ENCODE results near the gene TXNDC17. TPM values are rescaled to one million over a fixed set of nuclear protein-coding genes. Genes with fewer than 3 reads are reported as not detected.

TXNDC17 gene
- total and polyA plus RNA-seq, 2 of the 4 experiments (the other 2 are of a cell fraction), result 45.0 to 494 TPM

DNA sequence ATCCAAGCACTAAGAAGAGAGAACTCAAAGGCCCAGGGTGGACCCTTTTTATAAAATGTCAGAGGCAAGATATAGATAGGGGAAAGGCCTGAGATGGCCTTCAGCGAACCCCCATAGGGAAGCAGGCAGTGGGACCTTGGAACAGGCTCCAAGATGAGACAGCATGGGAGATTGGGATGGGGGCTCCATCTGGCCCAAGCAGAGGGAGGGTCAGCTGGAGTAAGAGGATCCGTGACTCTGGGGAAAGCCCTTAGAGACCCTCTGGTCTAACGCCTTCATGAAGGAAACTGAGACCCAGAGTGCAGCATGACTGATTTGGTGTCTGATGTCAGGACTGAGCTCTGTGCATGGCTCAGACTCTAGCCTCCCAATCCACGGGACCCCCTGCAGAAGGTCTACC lies 41.5 kb downstream of the TXNDC17 start:
- Histone ChIP-seq H3K36me3 (ENCODE audit: control insufficient read depth, insufficient read depth, low read length) (no peaks in the 10 kb centered on the region), H2AFZ (replicated peaks; ENCODE audit: low read length, poor library complexity) (no peak overlapping the region), H3K4me2 (ENCODE audit: low read depth, low read length) (no peak overlapping the region), H4K8ac (ENCODE audit: low read depth in 2 of 2, low read length in 2 of 2) (no peak overlapping the region), H2AK9ac (replicated peaks; ENCODE audit: low read depth, low read length, poor library complexity) (no peak overlapping the region), H3K9ac (ENCODE audit: low read depth, low read length) (no peak overlapping the region), H4K91ac (ENCODE audit: insufficient read depth, low read depth, low read length) (no peak overlapping the region), H3K79me1 (ENCODE audit: low read depth in 1 of 2, low read length in 2 of 2) (no peaks in the 10 kb centered on the region), H3K4me1 (ENCODE audit: control insufficient read depth, insufficient read depth, low read length) (no peaks in the 10 kb centered on the region), H4K20me1 (ENCODE audit: insufficient read depth, low read length) (no peaks in the 10 kb centered on the region), H3K4me3 (ENCODE audit: insufficient read depth, low read depth, low read length) (no peak overlapping the region), H3K9me1 (ENCODE audit: insufficient read depth, low read length) (no peaks in the 10 kb centered on the region), H3K18ac (ENCODE audit: low read depth, low read length) (no peak overlapping the region), H3K56ac (ENCODE audit: extremely low read depth, insufficient read depth, low read length) (no peak overlapping the region), H3K14ac (replicated peaks; ENCODE audit: low read depth, low read length) (no peak overlapping the region), H3K27me3 (ENCODE audit: control insufficient read depth, insufficient read depth, low read length) (peaks cover 15% of the 10 kb centered on the region), H2BK20ac (ENCODE audit: low read depth, low read length) (no peak overlapping the region), H4K5ac (ENCODE audit: low read depth, low read length) (no peak overlapping the region), H2BK5ac (ENCODE audit: low read depth, low read length, poor library complexity, severe bottlenecking) (no peak overlapping the region), H3K23ac (ENCODE audit: low read depth, low read length) (no peak overlapping the region), H2BK120ac (ENCODE audit: low read depth, low read length) (no peak overlapping the region), H3K9me3 (ENCODE audit: control insufficient read depth, insufficient read depth, low read length) (no peaks in the 10 kb centered on the region), H2AK5ac (ENCODE audit: low read depth, low read length) (no peak overlapping the region), H3K4ac (ENCODE audit: low read depth, low read length) (no peak overlapping the region), H3K27ac (ENCODE audit: insufficient read depth, low read length) (no peak overlapping the region), H2BK15ac (ENCODE audit: low read depth, low read length) (no peak overlapping the region)
- intact Hi-C loops (cut with micrococcal nuclease) (no loop called here), in situ Hi-C loops (cut with MboI; ENCODE audit: low sequenced_read_pairs) (no loop called here), dilution Hi-C loops (cut with HindIII; ENCODE audit: low sequenced_read_pairs, unreplicated experiment) (no loop called here)
- TF ChIP-seq MAFK (IDR thresholded peaks at IDR 0.05; ENCODE audit: low read depth, low read length) (no peak), RAD21 (IDR thresholded peaks at IDR 0.05; ENCODE audit: low read length) (no peak), POLR2A (IDR thresholded peaks at IDR 0.05; ENCODE audit: low read depth, low read length) (no peak), BHLHE40 (IDR thresholded peaks at IDR 0.05; ENCODE audit: low read depth, low read length) (no peak), SMC3 (IDR thresholded peaks at IDR 0.05; ENCODE audit: low read depth, low read length) (no peak), MAZ (IDR thresholded peaks at IDR 0.05; ENCODE audit: borderline replicate concordance, low read depth, low read length) (no peak), NFE2L2 (IDR thresholded peaks at IDR 0.05; ENCODE audit: low read depth, low read length) (no peak), FOS (IDR thresholded peaks at IDR 0.05; ENCODE audit: low read depth, low read length) (no peak), CEBPB (IDR thresholded peaks at IDR 0.05; ENCODE audit: low read depth, low read length) (no peak), RCOR1 (IDR thresholded peaks at IDR 0.05; ENCODE audit: insufficient replicate concordance, low read length) (no peak), ELK1 (IDR thresholded peaks at IDR 0.05; ENCODE audit: borderline replicate concordance, low read depth, low read length) (no peak), RFX5 (IDR thresholded peaks at IDR 0.05; ENCODE audit: low read depth, low read length) (no peak), MXI1 (IDR thresholded peaks at IDR 0.05; ENCODE audit: borderline replicate concordance, low read depth, low read length) (no peak), CHD1 (IDR thresholded peaks at IDR 0.05; ENCODE audit: low read depth, low read length) (no peak)
- TF ChIP-seq, protein P1, sequence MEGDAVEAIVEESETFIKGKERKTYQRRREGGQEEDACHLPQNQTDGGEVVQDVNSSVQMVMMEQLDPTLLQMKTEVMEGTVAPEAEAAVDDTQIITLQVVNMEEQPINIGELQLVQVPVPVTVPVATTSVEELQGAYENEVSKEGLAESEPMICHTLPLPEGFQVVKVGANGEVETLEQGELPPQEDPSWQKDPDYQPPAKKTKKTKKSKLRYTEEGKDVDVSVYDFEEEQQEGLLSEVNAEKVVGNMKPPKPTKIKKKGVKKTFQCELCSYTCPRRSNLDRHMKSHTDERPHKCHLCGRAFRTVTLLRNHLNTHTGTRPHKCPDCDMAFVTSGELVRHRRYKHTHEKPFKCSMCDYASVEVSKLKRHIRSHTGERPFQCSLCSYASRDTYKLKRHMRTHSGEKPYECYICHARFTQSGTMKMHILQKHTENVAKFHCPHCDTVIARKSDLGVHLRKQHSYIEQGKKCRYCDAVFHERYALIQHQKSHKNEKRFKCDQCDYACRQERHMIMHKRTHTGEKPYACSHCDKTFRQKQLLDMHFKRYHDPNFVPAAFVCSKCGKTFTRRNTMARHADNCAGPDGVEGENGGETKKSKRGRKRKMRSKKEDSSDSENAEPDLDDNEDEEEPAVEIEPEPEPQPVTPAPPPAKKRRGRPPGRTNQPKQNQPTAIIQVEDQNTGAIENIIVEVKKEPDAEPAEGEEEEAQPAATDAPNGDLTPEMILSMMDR (conservative IDR thresholded peaks at IDR 0.05; ENCODE audit: low read depth, low read length), result no peak
- TF ChIP-seq, protein P2, sequence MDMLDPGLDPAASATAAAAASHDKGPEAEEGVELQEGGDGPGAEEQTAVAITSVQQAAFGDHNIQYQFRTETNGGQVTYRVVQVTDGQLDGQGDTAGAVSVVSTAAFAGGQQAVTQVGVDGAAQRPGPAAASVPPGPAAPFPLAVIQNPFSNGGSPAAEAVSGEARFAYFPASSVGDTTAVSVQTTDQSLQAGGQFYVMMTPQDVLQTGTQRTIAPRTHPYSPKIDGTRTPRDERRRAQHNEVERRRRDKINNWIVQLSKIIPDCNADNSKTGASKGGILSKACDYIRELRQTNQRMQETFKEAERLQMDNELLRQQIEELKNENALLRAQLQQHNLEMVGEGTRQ (IDR thresholded peaks at IDR 0.05; ENCODE audit: low read depth, low read length), result no peak
- no CpG with 5 or more reads among the region's 4 CpGs for WGBS, 2 experiments (ENCODE audit: extremely low coverage in 2 of 2, insufficient read length in 1 of 2)
- CTCF ChIA-PET, result no interaction called here
- ATAC-seq (ENCODE audit: low read depth) (no peak), DNase-seq (no peak)
- no TSS peak for BruUV-seq (replicated peaks)
- POLR2A ChIA-PET (ENCODE audit: unreplicated experiment), result no interaction called here

Data from IMR-90 (cell line).